GM21825 (cell line): ENCODE data around the gene REEP2.

ENCODE experiments used
- ATAC-seq: cut with Tn5 transposase; IDR thresholded peaks from one replicate; pipeline ENCODE4 v1.9.1; 2021; ENCODE audit warnings: mild to moderate bottlenecking, moderate library complexity; ENCODE audit not compliant: unreplicated experiment

REEP2 gene

GRCh38 chr5:138495351-138495750, 56.5 kb downstream of the REEP2 start:
- ATAC-seq, result no peak
